Heart right ventricle (tissue), 16 donors: ENCODE results near the gene CELSR1. TPM values are rescaled to one million over a fixed set of nuclear protein-coding genes. Genes with fewer than 3 reads are reported as not detected.

Experiments
- ATAC-seq, 8 donors: fragments of 200-7000 bp; cut with Tn5 transposase; one replicate each; pipeline ENCODE4 v1.9.1; 2020; ENCODE audit warnings: mild to moderate bottlenecking in 8 of 8, moderate library complexity in 8 of 8, moderate number of reproducible peaks in 1 of 8
- DNase-seq, 2 donors: peaks; one replicate each; pipeline ENCODE4 v3.0.0-alpha.2; 2020
- H3K27ac ChIP-seq, 10 donors: fragments of 200-600 bp; sonication (generic) in 2 of 10; one replicate each; pipeline versions ENCODE4 v1.5.0 to v1.8.0; 2020 to 2022; ENCODE audit warnings: mild to moderate bottlenecking in 3 of 10
- H3K27me3 ChIP-seq, 7 donors: fragments of 200-600 bp; one replicate each; pipeline ENCODE4 v1.8.0; 2021 to 2022; ENCODE audit warnings: mild to moderate bottlenecking in 2 of 7
- H3K36me3 ChIP-seq, 9 donors: fragments of 200-600 bp; sonication (generic) in 1 of 9; one replicate each; pipeline versions ENCODE4 v1.5.0 to v1.8.0; 2020 to 2022; ENCODE audit warnings: mild to moderate bottlenecking in 2 of 9
- H3K4me1 ChIP-seq, 9 donors: fragments of 200-600 bp; sonication (generic) in 1 of 9; one replicate each; pipeline versions ENCODE4 v1.5.0 to v1.8.0; 2020 to 2022; ENCODE audit warnings: mild to moderate bottlenecking in 4 of 9
- H3K4me3 ChIP-seq, 10 donors: fragments of 200-600 bp; sonication (generic) in 2 of 10; one replicate each; pipeline versions ENCODE4 v1.5.0 to v1.8.0; 2020 to 2022; ENCODE audit warnings: mild to moderate bottlenecking in 7 of 10, moderate library complexity in 2 of 10
- H3K9me3 ChIP-seq, 11 donors: fragments of 200-600 bp in 10 of 11; sonication (generic) in 2 of 11; one replicate each; pipeline versions ENCODE4 v1.5.0 to v1.8.0; 2013 to 2022; ENCODE audit warnings: mild to moderate bottlenecking in 2 of 11, control low read depth in 1 of 11, moderate library complexity in 1 of 11
- CTCF ChIP-seq, 9 donors: fragments of 200-600 bp; sonication (generic) in 2 of 9; IDR thresholded peaks; one replicate each; pipeline versions ENCODE4 v1.5.0 to v1.8.0; 2021 to 2022; ENCODE audit warnings: antibody characterized with exemption in 9 of 9, mild to moderate bottlenecking in 5 of 9, moderate library complexity in 1 of 9
- WGBS, 2 donors: extraction: QIAGEN DNeasy Blood & Tissue Kit; methylation state at CpG; one replicate each; pipeline ENCODE4 v1.1.7; 2013; ENCODE audit warnings: inconsistent platforms in 1 of 2; 5-methylcytosine and 5-hydroxymethylcytosine counted together
- intact Hi-C, 10 donors: fragments of 100-400 bp; cut with DNase I; formaldehyde crosslinking; loops; one replicate each; pipeline versions ENCODE4 v1.11.1 to v1.14.2; 2022
- polyA plus RNA-seq, 2 donors: library from polyadenylated mRNA; stranded (reverse); fragments of 200-250 nt; gene quantifications; one replicate each; pipeline ENCODE4 v1.2.3, GENCODE V29; 2013
- total RNA-seq, 10 donors: library from RNA; stranded (reverse); fragmentation: NEBNext Ultra II Directional in 3 of 10; extraction: Animal tissue kit (Norgen Biotek cat#: 25700) in 3 of 10; gene quantifications; one replicate each; pipeline versions ENCODE4 v1.2.1 to v1.2.4, GENCODE V29; 2021 to 2023
- donor health status: Arrhythmogenic right ventricular cardiomyopathy.
- donor health status: ischemic (EF 13 %, LVEDD 7.1; RV severe dilation, severe dysfunction).
- donor health status: healthy with polysubstance abuse.
- donor health status: DM: no; HTN: yes; CAD: no.
- donor health status: DM: no; HTN: no; CAD: no.
- donor health status: ischemic (EF 25% LVEDD 6.9; RV normal size, moderate dysfunction).
- donor health status: ischemic (EF 25% LVEDD 5.7; RV mildly dilated, moderate dysfunction).
- donor health status: healthy.
- donor health status: DM: yes; HTN: yes; CAD: no.
- donor health status: Ischemic cardiomyopathy.
- donor health status: ischemic (EF 35%, LVEDD 5.7; RV mildly dilated, moderate dysfunction).
- donor health status: nonischemic (EF 11% LVEDD 7.7; RV severe dilation, severe dysfunction).
- donor health status: DM: yes; HTN: yes; CAD: no.
- donor health status: PGD.
- donor health status: ischemic (EF 29% LVEDD 5.4; RV normal size, mild dysfunction).
- donor health status: nonischemic (EF 23%, LVEDD 6.1; RV moderate dilation, normal function).

The CELSR1 gene
- total and polyA plus RNA-seq, 12 donors = 4.0 to 16.7 (median 11.4) TPM

GRCh38 chr22:46366801-46367706 lies 170.4 kb downstream of the CELSR1 start:
- H3K36me3 ChIP-seq = no peaks in the 10 kb centered on the region
- no peak overlapping the region for H3K4me3 ChIP-seq
- no peak for TF ChIP-seq CTCF (IDR thresholded peaks at IDR 0.05)
- no peaks in the 10 kb centered on the region for H3K9me3 ChIP-seq
- DNase-seq (peak in 1 of 2 donors; percentile 19), ATAC-seq (peak in 2 of 8 donors; percentile 11 to 13)
- no peaks in the 10 kb centered on the region for H3K4me1 ChIP-seq
- H3K27me3 ChIP-seq = peaks cover 0 to 20% (median 6%) of the 10 kb centered on the region in 7 donors
- intact Hi-C loops = loop anchor here in 9 of 10 donors (1.0 to 5.0 kb wide), 4 partner anchors 174 to 176 kb away; no protein-coding TSS in a partner anchor
- WGBS, 2 donors = 58 to 79% methylated on average over 44 to 45 of the region's 45 CpGs
- no peak overlapping the region for H3K27ac ChIP-seq

GRCh38 chr22:46366327-46366731 lies 171.1 kb downstream of the CELSR1 start:
- WGBS, 2 donors = 71 to 85% methylated on average over 19 of the region's 19 CpGs
- DNase-seq = no peak

GRCh38 chr22:46365166-46365624 lies 172.2 kb downstream of the CELSR1 start:
- no peak for TF ChIP-seq CTCF (IDR thresholded peaks at IDR 0.05)
- 84 to 85% methylated on average over 22 of the region's 22 CpGs for WGBS, 2 donors
- H3K27ac ChIP-seq = no peak overlapping the region
- peaks cover 0 to 20% (median 6%) of the 10 kb centered on the region in 7 donors for H3K27me3 ChIP-seq
- H3K9me3 ChIP-seq = peaks cover 0 to 7% (median 0%) of the 10 kb centered on the region in 11 donors
- H3K4me3 ChIP-seq = no peak overlapping the region
- H3K36me3 ChIP-seq = no peaks in the 10 kb centered on the region
- ATAC-seq (no peak), DNase-seq (no peak)
- no peaks in the 10 kb centered on the region for H3K4me1 ChIP-seq
- intact Hi-C loops = loop anchor here in 5 of 10 donors (5.0 kb wide), 1 partner anchor 177 kb away; no protein-coding TSS in a partner anchor

More at GRCh38 chr22:46366327-46366731, 171.1 kb downstream of the CELSR1 start:
- Histone ChIP-seq H3K4me3 (no peak overlapping the region), H3K36me3 (no peaks in the 10 kb centered on the region), H3K27ac (no peak overlapping the region), H3K9me3 (no peaks in the 10 kb centered on the region), H3K27me3 (peaks cover 0 to 20% (median 6%) of the 10 kb centered on the region in 7 donors), H3K4me1 (no peaks in the 10 kb centered on the region)
- no peak for ATAC-seq
- intact Hi-C loops = loop anchor here in 8 of 10 donors (2.0 to 5.0 kb wide), 3 partner anchors 174 to 176 kb away; no protein-coding TSS in a partner anchor
- no peak for TF ChIP-seq CTCF (IDR thresholded peaks at IDR 0.05)

GRCh38 chr22:46364341-46365165 lies 172.9 kb downstream of the CELSR1 start:
- intact Hi-C loops = loop anchor here in 5 of 10 donors (5.0 kb wide), 1 partner anchor 178 kb away; no protein-coding TSS in a partner anchor

More at GRCh38 chr22:46364341-46365165, 172.9 kb downstream of the CELSR1 start:
- Histone ChIP-seq H3K27me3 (peaks cover 0 to 20% (median 6%) of the 10 kb centered on the region in 7 donors), H3K36me3 (no peaks in the 10 kb centered on the region), H3K27ac (no peak overlapping the region), H3K9me3 (peaks cover 0 to 11% (median 0%) of the 10 kb centered on the region in 11 donors), H3K4me1 (no peaks in the 10 kb centered on the region), H3K4me3 (no peak overlapping the region)
- WGBS, 2 donors = 62 to 72% methylated on average over 26 of the region's 26 CpGs
- DNase-seq (no peak), ATAC-seq (no peak)
- TF ChIP-seq CTCF (IDR thresholded peaks at IDR 0.05) = no peak
